Activated CD4-positive, alpha-beta T cell treated with anti-CD3 and anti-CD28 coated beads for 1 hour (primary cell): ENCODE results near the gene GRAP2.
"Not testable (repeated sequence)": the region's sequence is repeated elsewhere in the genome, so short reads cannot be mapped to it uniquely, and the experiment has no call there.

Experiments
- DNase-seq: peaks from one replicate; pipeline ENCODE4 v3.0.0-alpha.2; 2020

The GRAP2 gene

DNA sequence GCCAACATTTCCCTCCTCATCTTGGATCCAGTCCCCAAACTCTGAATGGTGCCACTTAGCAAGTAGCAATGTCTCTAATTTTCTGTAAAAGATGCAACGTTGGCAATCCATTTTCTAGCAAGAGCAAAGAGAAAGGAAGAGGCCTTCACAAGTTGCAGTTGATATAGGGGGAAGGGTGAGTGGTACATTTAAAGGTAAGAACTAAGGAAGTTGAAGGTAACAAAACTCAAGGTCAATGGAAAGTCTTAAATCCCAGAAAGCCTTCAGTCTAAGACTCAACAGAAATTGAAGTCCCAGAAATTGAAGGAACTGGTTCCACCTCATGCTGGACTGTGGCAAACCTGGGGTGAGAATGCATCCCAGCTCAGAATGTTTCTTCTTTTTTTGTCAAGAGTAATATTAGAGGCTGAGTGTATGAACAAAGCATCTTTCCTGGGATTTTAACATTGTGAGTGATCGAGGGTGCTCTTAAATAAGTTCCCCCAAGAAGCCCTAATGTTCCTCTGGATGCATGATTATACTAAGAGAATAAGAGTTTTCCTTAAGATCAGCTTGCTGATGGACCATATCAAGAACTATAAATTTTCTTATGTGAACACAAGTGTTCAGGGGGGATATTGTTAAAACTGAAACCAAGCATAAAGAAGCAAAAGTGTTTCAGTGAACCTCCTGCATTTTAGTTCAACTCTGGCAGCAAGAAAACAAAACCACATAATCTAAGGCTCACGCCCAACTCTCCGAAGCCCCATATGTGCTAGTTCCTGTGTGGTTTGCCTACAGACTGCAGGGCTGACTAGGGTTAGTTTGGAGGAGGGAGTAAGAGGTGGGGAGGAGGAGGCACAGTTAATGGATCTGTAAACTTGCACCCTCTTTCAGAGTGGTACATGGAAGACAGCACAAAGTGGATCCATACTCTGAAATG lies at the start of gene GRAP2:
GRAP2 (plus strand) TSS at position 779 of the 922 bp plus-strand sequence. CDS start 46,023 bp downstream, outside the sequence.
- DNase-seq: peak; percentile 43

DNA sequence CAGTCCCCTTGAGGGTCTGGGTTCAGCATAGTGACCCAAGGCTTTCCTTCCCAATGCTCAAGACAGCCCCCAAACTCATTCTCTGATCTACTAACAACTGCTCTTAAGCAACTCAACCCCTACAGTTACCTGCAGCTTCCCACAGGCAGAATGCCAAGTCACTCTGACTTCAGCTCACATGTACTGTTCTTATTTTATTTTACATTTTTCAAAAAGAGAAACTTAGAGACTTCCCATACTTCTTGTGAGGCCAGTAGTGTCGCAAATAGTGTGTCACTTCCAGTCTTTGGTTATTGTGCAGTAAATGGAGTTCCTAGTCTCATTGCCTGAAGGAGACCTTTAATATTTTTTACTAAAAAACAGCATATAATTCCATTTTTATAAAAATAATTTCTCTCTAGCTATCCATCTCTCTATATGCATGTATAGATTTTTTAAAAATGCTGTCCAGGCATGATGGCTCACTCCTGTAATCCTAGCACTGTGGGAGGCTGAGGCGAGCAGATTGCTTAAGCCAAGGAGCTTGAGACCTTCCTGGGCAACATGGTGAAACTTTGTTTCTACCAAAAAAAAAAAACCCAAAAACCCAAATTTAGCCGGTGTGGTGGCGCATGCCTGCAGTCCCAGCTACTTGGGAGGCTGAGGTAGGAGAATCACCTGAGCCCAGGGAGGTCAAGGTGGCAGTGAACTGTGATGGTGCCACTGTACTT lies 49.1 kb upstream of the GRAP2 start:
- no peak for DNase-seq

DNA sequence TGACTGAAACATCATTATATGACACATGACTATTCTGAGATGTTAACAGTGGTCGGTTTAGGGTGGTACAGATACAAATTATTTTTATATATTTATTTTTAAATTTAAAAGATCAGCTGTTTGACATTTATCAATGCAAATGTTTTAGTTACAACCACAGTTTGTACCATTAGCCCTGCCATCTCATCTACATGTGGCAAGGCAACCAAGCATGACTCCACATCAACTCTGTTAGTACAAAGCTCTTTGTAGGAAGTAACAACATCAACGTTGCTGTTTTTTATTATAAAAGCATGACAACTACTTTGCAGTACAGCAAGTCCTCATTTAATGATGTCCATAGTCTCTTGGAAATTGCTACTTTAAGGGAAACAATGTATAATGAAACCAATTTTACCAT lies 48.1 kb upstream of the GRAP2 start:
- no peak for DNase-seq

- no peak for DNase-seq
Measured at GRCh38 chr22:39856588-39856987, 44.3 kb upstream of the GRAP2 start.

GRCh38 chr22:39859903-39860588 lies 40.8 kb upstream of the GRAP2 start:
- DNase-seq: no peak

GRCh38 chr22:39868741-39869140 lies 32.1 kb upstream of the GRAP2 start:
- DNase-seq: no peak

GRCh38 chr22:39869797-39870196 lies 31.1 kb upstream of the GRAP2 start:
- not testable (repeated sequence) for DNase-seq

DNA sequence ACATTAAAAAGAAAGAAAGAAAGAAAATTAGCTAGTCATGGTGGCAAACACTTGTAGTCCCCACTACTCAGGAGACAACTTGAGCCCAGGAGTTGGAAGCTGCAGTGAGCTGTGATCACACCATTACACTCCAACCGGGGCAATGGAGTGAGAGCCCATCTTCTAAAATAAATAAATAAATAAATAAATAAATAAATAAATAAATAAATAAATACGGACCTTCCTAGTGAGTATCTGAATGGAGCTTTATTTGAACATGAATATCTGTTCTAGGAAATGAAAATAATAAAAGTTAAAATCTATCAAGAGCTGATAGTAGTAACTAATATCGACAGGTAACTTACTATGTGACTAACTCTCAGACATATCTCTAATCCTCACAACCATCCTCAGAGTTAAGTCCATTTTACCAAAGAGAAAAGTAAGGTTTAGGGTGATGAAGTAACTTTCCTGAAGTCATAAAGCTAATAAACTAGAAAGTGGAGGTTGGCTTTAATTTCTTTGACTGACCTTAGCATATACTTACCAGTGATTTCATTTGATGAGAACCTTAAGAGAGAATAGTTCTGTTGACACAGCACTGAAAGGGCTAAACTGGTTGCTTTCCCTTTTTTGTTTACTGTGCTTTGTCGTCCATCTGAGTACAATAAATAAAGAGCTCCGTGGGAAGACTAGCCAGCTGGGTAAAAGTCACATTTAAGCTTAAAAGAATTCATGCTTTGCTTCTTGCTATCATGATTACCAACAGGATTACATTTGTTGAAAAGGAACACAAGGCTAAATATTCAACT lies 29.7 kb upstream of the GRAP2 start:
- DNase-seq: no peak

DNA sequence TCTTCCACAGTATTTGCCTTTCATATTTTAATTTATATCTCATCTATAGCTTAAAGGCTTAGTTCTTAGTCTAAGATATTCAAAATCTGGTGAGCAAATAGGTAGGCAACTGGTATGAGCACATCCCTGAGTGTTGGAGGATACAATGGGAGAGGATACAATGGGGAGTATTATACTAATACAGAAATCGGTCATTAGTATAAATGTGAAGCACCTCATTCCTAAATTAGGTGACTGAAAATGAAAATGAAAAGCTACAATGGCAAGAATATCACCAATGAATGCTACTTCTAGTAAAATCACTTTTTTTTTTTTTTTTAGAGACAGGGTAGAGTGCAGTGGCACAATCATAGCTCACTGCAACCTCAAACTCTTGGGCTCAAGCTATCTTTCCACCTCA lies 28.3 kb upstream of the GRAP2 start:
- DNase-seq: no peak

DNA sequence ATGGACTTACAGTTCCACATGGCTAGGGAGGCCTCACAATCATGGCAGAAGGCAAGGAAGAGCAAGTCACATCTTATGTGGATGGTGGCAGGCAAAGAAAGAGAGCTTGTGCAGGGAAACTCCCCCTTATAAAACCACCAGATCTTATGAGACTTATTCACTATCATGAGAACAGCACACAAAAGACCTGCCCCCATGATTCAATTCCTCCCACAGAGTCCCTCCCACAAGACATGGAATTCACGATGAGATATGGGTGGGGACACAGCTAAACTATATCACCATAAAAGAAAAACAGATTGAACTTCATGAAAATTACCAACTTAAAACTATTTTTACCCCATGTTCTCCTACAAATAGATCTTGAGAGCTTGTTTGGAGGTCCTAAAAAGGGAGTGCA lies 26.9 kb upstream of the GRAP2 start:
- no peak for DNase-seq

GRCh38 chr22:39875176-39875885 lies 25.6 kb upstream of the GRAP2 start:
- DNase-seq: not testable (repeated sequence)

- no peak for DNase-seq
Measured at GRCh38 chr22:39877079-39877845, 23.6 kb upstream of the GRAP2 start.

- DNase-seq: no peak
Measured at GRCh38 chr22:39880722-39881121, 20.2 kb upstream of the GRAP2 start.

- DNase-seq: no peak
Measured at GRCh38 chr22:39883057-39883456, 17.8 kb upstream of the GRAP2 start.

DNA sequence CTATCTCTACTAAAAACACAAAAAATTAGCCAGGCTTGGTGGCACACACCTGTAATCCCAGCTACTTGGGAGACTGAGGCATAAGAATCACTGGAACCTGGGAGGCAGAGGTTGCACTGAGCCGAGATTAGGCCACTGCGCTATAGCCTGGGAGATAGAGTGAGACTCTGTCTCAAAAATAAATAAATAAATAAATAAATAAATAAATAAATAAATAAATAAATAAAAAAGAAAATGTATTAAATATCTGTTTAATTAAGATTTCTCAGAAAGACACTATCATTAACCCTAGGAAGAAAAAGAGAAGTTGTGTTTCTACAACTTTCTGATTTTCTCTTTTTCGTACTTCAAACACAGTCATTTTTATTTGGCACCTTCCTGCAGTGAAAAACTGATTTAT lies 11.0 kb upstream of the GRAP2 start:
- DNase-seq: not testable (repeated sequence)

DNA sequence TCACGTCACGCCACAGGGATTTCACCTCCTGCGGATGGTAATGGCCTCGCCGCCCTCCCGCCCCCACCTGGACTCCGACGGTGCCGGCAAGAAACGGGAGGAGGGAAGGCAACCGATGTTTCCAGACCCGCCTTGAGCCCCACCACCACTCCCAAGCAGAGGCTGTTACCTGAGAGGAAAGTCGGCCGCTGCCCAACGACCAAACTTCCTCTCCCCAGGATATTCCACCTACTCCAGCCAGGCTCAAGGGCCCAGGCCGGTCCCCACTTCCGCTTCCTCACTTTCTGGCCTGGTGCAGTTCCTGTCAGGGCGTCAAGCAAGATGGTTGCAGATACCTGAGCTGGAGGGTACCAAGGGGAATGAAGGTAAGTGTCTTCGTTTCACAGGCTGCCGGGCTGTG lies 7.4 kb upstream of the GRAP2 start, which contains the start of gene ENTHD1:
ENTHD1 (minus strand) TSS at position 235 of the 400 bp plus-strand sequence. CDS start 6,012 bp downstream, outside the sequence.
- no peak for DNase-seq

- DNase-seq: no peak
Measured at GRCh38 chr22:39894554-39895092, 6.3 kb upstream of the GRAP2 start.

DNA sequence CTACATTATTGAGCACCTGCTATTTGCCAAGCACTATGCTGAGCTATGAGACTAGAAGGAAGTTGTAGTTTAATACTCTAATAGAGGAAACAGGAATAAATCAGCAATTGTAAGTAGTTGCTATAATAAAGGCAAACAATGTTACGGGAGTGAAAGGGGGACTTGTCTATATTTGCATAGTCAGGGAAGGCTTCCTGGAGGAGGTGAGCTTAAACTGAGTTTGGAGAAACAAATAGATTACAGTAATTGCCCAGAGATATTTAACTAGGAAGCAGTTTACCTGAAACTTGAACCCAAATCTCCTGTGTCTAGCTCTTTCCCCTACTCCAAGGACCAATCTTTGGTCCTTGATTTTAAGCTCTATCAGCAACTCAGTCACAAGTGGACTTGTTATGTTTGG lies 5.2 kb upstream of the GRAP2 start:
- DNase-seq: no peak

GRCh38 chr22:39896313-39896996 lies 4.4 kb upstream of the GRAP2 start:
- no peak for DNase-seq

GRCh38 chr22:39897841-39898240 lies 3.0 kb upstream of the GRAP2 start:
- DNase-seq: no peak
